ENCODE results near the gene TRIML2. TPM values are rescaled to one million over a fixed set of nuclear protein-coding genes. Genes with fewer than 3 reads are reported as not detected.

TRIML2 gene
- total and polyA plus RNA-seq, 8 donors, result 0.20 to 0.41 TPM; not detected in 6

- TF ChIP-seq CTCF (IDR thresholded peaks at IDR 0.05), result no peak
- DNase-seq (no peak), ATAC-seq (no peak)
- H3K9me3 ChIP-seq, result peaks cover 0 to 1% of the 10 kb centered on the region in 2 donors
- H3K27me3 ChIP-seq, result no peaks in the 10 kb centered on the region
- no peak overlapping the region for H3K27ac ChIP-seq
- intact Hi-C loops (cut with DNase I), result no loop called here
- no peaks in the 10 kb centered on the region for H3K4me1 ChIP-seq
- no peaks in the 10 kb centered on the region for H3K36me3 ChIP-seq
- H3K4me3 ChIP-seq, result no peak overlapping the region
Observed at GRCh38 chr4:188117631-188118324, 8.4 kb upstream of the TRIML2 start.

DNA sequence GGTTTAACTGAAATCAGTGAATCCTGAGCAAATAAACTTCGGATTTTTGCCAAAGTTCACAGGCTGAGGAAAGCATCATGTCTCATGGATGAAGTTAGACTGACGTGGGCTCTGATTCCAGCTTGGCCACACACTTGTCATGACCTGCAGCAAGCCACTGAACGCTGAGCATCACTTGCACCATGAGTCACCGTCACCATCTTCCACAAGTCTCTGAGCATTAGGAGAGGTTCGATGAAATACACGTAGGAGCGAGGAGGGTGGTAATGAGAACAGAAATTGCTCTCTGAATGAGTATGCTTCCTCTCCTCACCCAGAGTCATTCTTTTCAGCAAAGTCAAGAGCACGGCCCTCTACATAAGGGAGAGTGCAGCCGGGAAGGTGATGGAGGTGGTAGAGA, 3.8 kb upstream of the TRIML2 start:
- H3K4me3 ChIP-seq, result no peak overlapping the region
- no peaks in the 10 kb centered on the region for H3K27me3 ChIP-seq
- intact Hi-C loops (cut with DNase I), result no loop called here
- no peak for DNase-seq
- H3K9me3 ChIP-seq, result no peaks in the 10 kb centered on the region
- no peaks in the 10 kb centered on the region for H3K36me3 ChIP-seq
- no peak for TF ChIP-seq CTCF (IDR thresholded peaks at IDR 0.05)
- no peak overlapping the region for H3K27ac ChIP-seq
- no peak for ATAC-seq
- H3K4me1 ChIP-seq, result no peaks in the 10 kb centered on the region

DNA sequence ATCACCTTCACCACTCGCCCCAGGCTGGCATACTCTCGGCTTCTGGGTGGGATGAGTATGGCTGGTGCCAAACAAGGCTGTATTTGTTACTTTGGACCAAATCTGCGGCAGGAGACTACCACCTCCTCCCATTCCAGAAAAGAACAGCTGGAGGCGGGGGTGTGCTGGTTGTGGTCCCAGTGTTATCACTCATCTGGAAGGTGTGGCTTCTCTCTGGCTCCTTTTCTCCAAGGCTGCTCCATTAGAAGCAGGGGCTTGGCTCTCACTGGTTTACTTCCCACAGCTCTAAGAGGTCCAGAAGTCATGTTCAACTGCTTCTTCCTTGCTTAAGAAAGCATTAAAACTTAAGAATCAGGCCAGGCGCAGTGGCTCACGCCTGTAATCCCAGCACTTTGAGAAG, 2.6 kb upstream of the TRIML2 start:
- H3K4me3 ChIP-seq, result no peak overlapping the region
- no peaks in the 10 kb centered on the region for H3K36me3 ChIP-seq
- DNase-seq (no peak), ATAC-seq (no peak)
- no peak for TF ChIP-seq CTCF (IDR thresholded peaks at IDR 0.05)
- H3K4me1 ChIP-seq, result no peaks in the 10 kb centered on the region
- H3K27ac ChIP-seq, result no peak overlapping the region
- intact Hi-C loops (cut with DNase I), result no loop called here
- H3K9me3 ChIP-seq, result no peaks in the 10 kb centered on the region
- no peaks in the 10 kb centered on the region for H3K27me3 ChIP-seq

GRCh38 chr4:188110741-188111471, 1.5 kb upstream of the TRIML2 start:
- H3K27me3 ChIP-seq, result no peaks in the 10 kb centered on the region
- ATAC-seq (no peak), DNase-seq (no peak)
- H3K27ac ChIP-seq, result no peak overlapping the region
- no peaks in the 10 kb centered on the region for H3K36me3 ChIP-seq
- TF ChIP-seq CTCF (IDR thresholded peaks at IDR 0.05), result no peak
- intact Hi-C loops (cut with DNase I), result no loop called here
- no peak overlapping the region for H3K4me3 ChIP-seq
- no peaks in the 10 kb centered on the region for H3K4me1 ChIP-seq
- peaks cover 0 to 8% of the 10 kb centered on the region in 2 donors for H3K9me3 ChIP-seq

- peaks cover 0 to 15% of the 10 kb centered on the region in 2 donors for H3K9me3 ChIP-seq
- intact Hi-C loops (cut with DNase I), result no loop called here
Observed at GRCh38 chr4:188110036-188110435, 633 bp upstream of the TRIML2 start.

More at GRCh38 chr4:188110036-188110435, 633 bp upstream of the TRIML2 start:
- H3K27me3 ChIP-seq, result no peaks in the 10 kb centered on the region
- no peak for ATAC-seq
- no peak for TF ChIP-seq CTCF (IDR thresholded peaks at IDR 0.05)
- no peak for DNase-seq
- no peaks in the 10 kb centered on the region for H3K4me1 ChIP-seq
- no peak overlapping the region for H3K27ac ChIP-seq
- no peaks in the 10 kb centered on the region for H3K36me3 ChIP-seq
- no peak overlapping the region for H3K4me3 ChIP-seq
